NCI-H2196 (cell line): ENCODE data around the gene FCHO2.

Experiments
- DNase-seq: peaks from one replicate; lab custom pipeline; 2025; ENCODE audit not compliant: unreplicated experiment; lab: John Stamatoyannopoulos, UW

The FCHO2 gene

GRCh38 chr5:73030531-73030930 is 74.7 kb downstream of the FCHO2 start:
- no peak for DNase-seq

GRCh38 chr5:73030995-73031394 is 75.2 kb downstream of the FCHO2 start:
- DNase-seq, result no peak

GRCh38 chr5:73031839-73032238 is 76.0 kb downstream of the FCHO2 start:
- no peak for DNase-seq

DNA sequence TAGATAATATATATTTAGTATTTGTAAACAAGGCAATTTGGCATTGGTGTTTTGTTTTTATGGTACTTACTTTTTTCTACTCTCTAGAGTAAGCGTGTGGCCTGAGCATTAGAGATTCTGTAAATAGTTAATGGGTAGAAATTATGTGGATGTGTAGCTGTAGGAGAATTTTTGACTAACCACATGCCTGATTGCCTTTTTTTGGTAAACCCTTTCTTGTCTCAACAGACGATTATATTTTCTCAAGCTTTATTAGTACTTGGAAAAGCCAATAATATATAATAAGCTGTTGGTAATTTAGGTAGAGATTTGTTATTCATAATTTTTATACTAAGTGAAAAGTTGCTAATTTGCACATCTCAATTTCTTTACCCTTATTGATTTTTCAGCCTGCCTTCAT is 76.8 kb downstream of the FCHO2 start:
- no peak for DNase-seq

DNA sequence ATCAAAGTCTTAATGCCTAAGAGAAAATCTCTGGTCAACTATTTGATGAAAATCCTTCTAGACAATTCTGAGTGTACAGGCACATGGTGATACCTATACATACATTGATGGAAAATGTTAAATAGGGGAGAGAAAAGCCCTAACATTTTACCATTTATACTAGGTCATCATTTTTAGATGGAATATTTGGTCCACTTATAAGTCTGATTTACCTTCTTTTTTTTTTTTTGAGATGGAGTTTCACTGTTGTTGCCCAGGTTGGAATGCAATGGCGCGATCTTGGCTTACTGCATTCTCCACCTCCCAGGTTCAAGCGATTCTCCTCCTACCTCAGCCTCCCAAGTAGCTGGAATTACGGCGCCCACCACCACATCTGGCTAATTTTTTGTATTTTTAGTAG is 81.7 kb downstream of the FCHO2 start:
- DNase-seq, result no peak

DNA sequence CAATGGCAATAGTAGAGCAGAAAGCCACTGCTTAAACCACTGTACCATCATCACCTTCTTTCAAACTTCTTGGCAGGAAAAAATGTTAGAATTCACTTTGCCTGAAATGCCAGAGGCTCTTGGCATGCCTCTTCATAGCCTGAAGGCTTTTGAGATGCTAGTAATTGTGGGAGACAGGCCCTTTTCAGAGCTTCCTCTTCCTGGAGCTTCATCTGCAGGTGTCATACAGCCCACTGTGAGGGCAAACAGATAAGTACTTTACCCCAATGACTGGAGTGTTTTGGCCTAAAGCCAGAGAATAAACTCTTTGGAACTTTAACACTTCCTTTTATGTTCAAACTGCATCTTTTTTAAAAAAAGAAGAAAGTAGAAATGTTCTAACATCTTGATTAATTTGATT is 83.2 kb downstream of the FCHO2 start:
- peak; percentile 2 for DNase-seq

DNA sequence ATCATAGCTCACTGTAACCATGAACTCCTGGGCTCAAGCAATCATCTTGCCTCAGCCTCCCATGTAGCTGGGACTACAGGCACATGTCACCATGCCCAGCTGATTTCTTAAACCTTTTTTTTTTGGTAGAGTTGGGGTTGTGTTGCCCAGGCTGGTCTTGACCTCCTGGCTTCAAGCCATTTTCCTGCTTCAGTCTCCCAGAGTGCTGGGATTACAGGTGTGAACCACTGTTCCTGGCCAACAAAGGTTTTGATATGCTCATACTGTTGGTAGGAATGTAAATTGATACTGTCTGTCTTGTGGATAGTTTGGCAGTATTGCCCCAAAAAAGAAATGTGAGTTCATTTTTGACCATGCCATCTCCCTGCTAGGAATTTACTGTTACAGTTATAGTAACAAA is 87.2 kb downstream of the FCHO2 start:
- DNase-seq, result no peak

DNA sequence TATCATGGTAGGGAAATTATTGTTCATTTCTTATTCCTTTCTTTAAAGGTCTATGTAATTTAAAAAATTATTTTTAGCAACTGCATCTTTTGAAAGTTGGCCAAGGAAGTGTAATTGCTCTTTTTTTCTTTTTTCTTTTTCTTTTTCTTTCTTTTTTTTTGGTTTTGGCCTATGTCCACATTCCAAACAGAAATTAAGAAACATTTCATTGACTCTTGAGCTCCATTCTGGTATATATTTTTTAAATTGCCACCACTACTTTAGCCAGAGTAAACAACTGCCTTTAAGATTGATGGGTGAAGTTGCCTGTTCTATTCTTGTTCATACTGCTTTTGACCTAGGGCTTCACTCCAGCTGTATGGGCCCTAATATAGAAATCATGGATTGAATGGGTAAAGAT is 88.7 kb downstream of the FCHO2 start:
- DNase-seq, result no peak

GRCh38 chr5:73045623-73046022 is 89.8 kb downstream of the FCHO2 start:
- no peak for DNase-seq

- DNase-seq, result no peak
Observed at GRCh38 chr5:73061593-73061992, 105.8 kb downstream of the FCHO2 start.

DNA sequence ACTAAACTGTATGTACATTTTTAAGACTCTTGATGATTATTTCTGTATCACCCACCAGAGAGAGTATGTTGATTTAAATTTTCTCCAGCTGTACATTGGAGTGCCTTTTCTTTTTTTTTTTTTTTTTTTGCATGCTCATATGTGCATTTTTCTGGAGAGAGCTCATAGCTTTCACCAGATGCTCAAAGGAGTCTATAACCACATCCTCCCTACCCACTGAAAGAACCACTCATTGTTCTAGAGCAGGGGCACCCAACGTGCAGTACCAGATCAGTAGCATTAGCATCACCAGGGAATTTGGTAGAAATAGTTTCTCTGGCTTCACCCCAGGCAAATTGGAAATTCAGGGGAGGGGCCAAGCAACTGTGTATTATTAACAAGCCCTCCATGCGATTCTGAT is 110.6 kb downstream of the FCHO2 start:
- DNase-seq, result no peak

- no peak for DNase-seq
Observed at GRCh38 chr5:73067213-73067612, 111.4 kb downstream of the FCHO2 start.

- DNase-seq, result no peak
Observed at GRCh38 chr5:73081093-73081492, 125.3 kb downstream of the FCHO2 start.

- DNase-seq, result no peak
Observed at GRCh38 chr5:73088026-73088425, 132.2 kb downstream of the FCHO2 start.

- no peak for DNase-seq
Observed at GRCh38 chr5:73093943-73094342, 138.1 kb downstream of the FCHO2 start.

GRCh38 chr5:73094415-73094814 is 138.6 kb downstream of the FCHO2 start:
- no peak for DNase-seq

GRCh38 chr5:73095564-73096238 is 139.9 kb downstream of the FCHO2 start:
- no peak for DNase-seq

DNA sequence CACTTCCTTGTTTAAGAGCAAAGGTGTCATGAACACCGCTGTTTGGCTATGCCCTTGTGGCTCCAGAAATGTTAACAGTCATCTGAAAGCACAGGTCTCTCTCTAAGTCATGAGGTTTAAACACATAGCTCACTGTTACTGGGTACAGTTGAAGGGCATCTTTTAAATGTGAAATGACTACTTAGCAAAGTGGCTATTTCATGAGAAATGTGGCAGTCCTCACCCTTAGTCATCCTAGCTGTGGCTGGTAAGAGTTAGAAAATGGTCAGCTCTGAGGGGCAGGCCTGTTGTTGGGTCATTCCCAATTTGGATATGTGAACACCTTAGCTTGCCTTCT is 140.4 kb downstream of the FCHO2 start:
- no peak for DNase-seq

- DNase-seq, result no peak
Observed at GRCh38 chr5:73097740-73098139, 141.9 kb downstream of the FCHO2 start.

- DNase-seq, result no peak
Observed at GRCh38 chr5:73100109-73100508, 144.3 kb downstream of the FCHO2 start.

- DNase-seq, result no peak
Observed at GRCh38 chr5:73103870-73104299, 148.0 kb downstream of the FCHO2 start.

GRCh38 chr5:73104326-73104725 is 148.5 kb downstream of the FCHO2 start:
- DNase-seq, result no peak

GRCh38 chr5:73106335-73106734 is 150.5 kb downstream of the FCHO2 start:
- no peak for DNase-seq

DNA sequence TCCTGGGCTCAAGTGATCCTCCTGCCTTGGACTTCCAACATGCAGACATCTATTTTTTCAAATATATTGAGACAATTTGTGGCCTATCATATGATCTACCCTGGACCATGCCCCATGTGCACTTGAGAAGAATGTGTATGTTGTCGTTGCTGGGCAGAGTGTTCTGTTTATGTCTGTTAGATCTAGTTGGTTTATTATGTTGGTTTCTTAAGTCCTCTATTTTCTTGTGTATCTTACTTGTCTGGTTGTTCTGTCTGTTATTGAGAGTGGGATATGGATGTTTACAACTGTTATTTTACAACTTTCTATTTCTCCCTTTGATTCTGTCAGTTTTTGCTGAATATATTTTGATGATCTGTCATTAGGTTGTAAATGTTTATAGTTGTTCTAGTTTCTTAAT is 154.3 kb downstream of the FCHO2 start:
- DNase-seq, result no peak
